ENCODE measurements around the gene FASN.
"Not testable (repeated sequence)": the region's sequence is repeated elsewhere in the genome, so short reads cannot be mapped to it uniquely, and the experiment has no call there.

Gene FASN

DNA sequence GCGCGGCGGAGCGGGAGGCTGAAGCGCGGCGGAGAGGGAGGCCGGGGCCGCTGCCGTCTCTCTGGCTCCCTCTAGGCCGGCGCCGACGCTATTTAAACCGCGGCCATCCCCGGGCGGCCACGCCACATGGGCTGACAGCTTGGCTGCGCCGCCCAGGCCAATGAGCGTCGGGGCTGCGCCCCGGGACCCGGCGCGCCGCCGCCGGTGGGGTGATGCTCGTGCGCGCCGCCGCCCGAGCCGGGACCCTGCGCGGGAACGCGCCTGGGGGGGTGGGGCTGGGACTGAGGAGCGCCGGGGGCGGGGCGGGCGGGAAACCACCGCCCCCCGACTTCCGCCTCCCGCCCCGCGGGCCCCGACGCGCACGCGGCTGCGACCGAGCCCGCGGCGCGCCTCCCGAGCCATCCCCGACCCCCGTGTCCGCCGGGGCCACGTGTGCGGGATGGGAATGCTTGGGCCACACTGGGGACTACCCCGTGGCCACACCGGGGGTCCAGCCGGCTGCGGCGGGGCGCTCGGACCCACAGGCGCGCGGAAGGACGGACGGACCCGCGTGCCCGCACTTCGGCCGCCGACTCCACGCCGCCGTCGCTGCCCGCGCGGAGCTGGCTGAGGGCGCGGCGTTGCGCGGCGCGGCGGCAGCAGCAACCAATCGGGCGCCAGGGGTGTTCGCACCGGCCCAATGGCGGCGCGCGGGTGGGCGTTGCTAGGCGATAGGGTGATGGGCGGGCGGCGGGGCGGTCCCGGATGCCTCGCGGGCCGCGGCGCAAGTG, at the start of gene FASN:
Gene FASN (minus strand): TSS at position 68 of the 770 bp plus-strand sequence. CDS start 1,791 bp downstream, outside the sequence.
- DNase-seq (ENCODE audit: low read depth in 1 of 2, low spot score in 1 of 2), result peak; percentile 99 to 100
- no peak for TF ChIP-seq JUND (IDR thresholded peaks at IDR 0.05; ENCODE audit: low read depth)
- in situ Hi-C loops (cut with HindIII; ENCODE audit: low pct_unique_long_range_greater_than_20kb, low sequenced_read_pairs), result no loop called here

DNA sequence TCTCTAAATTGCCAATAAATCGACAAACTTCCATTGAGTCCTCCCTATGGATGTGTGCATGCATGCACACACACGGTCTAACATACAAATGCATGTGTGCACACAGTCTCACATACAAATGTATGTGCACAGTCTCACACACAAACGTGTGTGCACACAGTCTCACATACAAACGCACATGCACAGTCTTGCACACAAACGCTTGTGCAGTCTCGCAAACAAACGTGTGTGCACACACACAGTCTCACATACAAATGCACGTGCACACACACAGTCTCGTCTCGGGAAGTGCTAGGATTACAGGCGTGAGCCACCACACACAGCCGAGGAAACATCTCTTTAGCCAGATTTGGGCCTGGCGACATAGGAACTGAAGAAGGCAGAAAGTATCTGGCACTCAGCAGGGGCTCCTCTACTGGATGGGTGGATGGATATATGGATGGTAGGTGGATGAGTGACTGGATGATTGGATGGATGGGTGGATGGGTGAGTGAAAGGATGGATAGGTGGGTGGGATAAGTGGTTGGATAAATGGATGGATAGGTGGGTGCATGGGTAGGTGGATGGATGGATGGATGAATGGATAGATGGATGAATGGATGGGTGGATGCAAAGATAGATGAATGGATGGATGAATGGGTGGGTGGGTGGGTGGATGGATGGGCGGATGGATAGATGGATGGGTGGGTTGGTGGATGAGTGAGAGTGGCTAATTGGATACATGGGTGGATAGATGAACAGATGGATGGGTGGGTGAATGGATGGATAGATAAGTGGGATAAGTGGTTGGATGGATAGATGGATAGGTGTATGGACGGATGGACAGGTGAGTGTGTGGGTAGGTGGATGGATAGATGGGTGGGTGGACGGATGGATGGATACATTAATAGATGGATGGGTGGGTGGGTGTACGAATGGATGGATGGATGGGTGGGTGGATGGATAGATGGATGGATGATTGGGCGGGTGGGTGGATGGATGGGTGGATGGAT, 48.9 kb upstream of the FASN start:
- no peak for DNase-seq (ENCODE audit: low read depth in 1 of 2, low spot score in 1 of 2)
- in situ Hi-C loops (cut with HindIII; ENCODE audit: low pct_unique_long_range_greater_than_20kb, low sequenced_read_pairs), result no loop called here
- no peak for TF ChIP-seq JUND (IDR thresholded peaks at IDR 0.05; ENCODE audit: low read depth)

DNA sequence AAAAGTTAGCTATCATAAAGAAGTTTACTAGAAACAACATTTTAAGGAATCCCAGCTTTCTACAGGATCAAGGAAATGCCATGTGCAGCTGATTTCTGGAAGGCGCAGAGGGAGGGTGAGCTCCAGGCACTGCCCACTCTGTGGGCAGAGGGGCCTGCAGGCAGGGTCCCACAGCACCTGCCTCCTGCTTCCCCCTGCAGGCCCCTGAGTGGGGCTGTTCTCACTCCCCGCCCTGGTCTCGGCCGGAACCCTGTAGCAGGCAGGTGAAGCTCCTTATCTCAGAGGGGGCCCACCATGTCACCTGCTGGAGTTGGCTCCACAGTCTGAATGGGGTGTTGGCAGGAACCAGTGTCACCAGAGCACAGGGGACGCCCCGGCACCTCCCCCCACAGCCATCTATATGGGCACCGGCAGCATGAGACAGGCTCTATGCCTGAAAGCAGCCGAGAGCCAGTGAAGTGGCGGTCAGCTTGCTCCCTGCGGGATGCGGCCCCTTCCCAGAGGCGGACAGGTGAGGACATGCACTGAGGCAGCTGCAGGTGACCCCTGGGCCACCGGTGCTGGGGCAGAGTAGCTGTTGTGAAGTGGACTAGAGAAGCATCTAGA, 47.6 kb upstream of the FASN start:
- no peak for DNase-seq (ENCODE audit: low read depth in 1 of 2, low spot score in 1 of 2)
- no peak for TF ChIP-seq JUND (IDR thresholded peaks at IDR 0.05; ENCODE audit: low read depth)
- in situ Hi-C loops (cut with HindIII; ENCODE audit: low pct_unique_long_range_greater_than_20kb, low sequenced_read_pairs), result no loop called here

DNA sequence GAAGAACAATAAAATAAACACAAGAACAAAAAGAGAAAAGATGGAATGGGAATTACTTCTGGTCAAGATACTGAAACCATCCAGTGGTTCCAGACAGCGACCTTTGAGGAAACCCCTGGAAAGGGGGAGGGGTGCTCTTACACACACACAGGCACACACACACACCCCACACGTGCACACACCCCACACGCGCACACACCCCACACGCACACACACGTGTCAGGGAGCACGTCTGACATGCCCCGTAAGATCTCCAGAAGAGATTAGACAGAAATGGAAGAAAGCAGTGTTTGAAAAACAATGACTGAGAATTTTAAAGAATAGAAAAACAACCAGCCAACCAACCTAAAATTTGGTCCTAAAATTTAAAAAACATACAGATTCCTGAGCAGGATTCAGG, 45.3 kb upstream of the FASN start:
- no peak for TF ChIP-seq JUND (IDR thresholded peaks at IDR 0.05; ENCODE audit: low read depth)
- in situ Hi-C loops (cut with HindIII; ENCODE audit: low pct_unique_long_range_greater_than_20kb, low sequenced_read_pairs), result no loop called here
- no peak for DNase-seq (ENCODE audit: low read depth in 1 of 2, low spot score in 1 of 2)

DNA sequence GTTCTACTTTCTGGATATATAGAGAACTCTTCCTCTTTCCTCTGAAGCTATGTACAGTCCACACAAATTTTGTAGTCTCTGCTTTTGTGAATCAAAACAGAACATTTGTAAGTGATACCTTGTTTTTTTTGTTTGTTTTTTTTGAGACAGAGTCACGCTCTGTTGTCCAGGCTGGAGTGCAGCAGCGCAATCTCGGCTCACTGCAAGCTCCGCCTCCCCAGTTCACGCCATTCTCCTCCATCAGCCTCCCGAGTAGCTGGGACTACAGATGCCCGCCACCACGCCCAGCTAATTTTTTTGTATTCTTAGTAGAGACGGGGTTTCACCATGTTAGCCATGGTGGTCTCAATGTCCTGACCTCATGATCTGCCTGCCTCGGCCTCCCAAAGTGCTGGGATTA, 41.9 kb upstream of the FASN start:
- in situ Hi-C loops (cut with HindIII; ENCODE audit: low pct_unique_long_range_greater_than_20kb, low sequenced_read_pairs); DNase-seq (ENCODE audit: low read depth in 1 of 2, low spot score in 1 of 2): not testable (repeated sequence)

DNA sequence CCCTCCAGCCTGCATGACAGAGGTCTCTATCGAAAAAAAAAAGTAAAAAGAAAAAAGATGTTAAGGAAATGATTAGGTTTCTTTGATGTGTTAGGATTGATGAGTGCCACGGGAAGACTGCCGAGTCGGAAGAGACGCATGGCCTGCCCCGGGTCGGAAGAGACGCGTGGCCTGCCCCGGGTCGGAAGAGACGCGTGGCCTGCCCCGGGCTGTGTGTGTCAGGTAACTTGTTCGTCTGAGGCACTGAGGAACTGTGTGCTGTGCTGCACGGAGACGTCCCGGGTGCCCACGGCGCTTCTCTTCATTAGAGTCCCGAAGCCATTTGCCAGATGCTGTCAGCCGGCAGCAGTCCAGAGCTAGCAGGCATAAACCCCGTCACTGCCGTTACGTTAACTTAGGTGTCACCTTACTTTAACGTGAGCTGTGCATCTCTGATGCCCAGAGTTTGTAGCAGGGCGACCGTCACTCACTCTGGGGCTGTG, 40.5 kb upstream of the FASN start:
- in situ Hi-C loops (cut with HindIII; ENCODE audit: low pct_unique_long_range_greater_than_20kb, low sequenced_read_pairs), result no loop called here

DNA sequence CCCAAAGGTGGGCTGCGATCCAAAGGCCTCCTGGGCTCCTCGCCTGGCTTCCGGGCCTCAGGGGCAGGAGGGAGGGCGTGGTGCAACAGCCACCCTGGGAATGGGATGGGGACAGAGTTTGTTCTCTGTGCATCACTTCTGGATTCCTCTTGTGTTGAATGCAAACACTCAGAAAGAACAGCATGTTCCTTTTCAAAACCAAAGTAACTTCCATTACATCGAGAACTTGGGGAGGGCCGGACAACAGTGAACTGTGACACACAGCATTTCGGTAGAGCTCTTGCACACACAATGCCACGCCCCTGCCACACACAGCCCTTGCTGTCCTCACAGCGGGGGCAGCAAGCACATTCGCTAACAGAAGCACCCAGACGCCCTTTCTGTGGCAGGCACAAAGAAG, 36.1 kb upstream of the FASN start:
- no peak for TF ChIP-seq JUND (IDR thresholded peaks at IDR 0.05; ENCODE audit: low read depth)
- DNase-seq (ENCODE audit: low read depth in 1 of 2, low spot score in 1 of 2), result peak in 1 of 2 experiments; percentile 34
- in situ Hi-C loops (cut with HindIII; ENCODE audit: low pct_unique_long_range_greater_than_20kb, low sequenced_read_pairs), result no loop called here

More for the DNA sequence above, 40.5 kb upstream of the FASN start:
- TF ChIP-seq JUND (IDR thresholded peaks at IDR 0.05; ENCODE audit: low read depth), result no peak
- no peak for DNase-seq (ENCODE audit: low read depth in 1 of 2, low spot score in 1 of 2)

DNA sequence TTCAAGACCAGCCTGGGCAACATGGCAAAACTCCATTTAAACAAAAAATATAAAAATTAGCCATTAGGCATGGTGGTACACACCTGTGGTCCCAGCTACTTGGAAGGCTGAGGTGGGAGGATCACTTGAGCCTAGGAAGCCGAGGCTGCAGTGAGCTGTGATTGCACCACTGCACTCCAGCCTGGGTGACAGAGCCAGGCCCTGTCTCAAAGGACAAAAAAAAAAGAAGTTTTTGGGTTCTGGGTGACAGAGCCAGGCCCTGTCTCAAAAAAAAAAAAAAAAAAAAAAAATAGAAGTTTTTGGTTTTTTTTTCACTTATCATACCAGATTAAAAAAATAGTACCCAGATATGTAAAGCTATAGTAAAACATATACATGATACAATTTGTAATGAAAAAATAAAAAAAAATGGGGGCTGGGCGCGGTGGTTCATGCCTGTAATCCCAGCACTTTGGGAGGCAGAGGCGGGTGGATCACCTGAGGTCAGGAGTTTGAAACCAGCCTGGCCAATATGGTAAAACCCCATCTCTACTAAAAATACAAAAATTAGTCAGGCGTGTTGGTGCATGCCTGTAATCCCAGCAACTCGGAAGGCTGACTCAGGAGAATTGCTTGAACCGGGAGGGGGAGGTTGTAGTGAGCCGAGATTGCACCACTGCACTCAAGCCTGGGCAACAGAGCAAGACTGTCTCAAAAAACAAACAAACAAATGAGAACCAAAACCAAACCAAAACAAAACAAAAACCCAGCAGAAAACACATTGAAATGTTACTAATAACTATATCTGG, 35.3 kb upstream of the FASN start:
- in situ Hi-C loops (cut with HindIII; ENCODE audit: low pct_unique_long_range_greater_than_20kb, low sequenced_read_pairs); DNase-seq (ENCODE audit: low read depth in 1 of 2, low spot score in 1 of 2): not testable (repeated sequence)

DNA sequence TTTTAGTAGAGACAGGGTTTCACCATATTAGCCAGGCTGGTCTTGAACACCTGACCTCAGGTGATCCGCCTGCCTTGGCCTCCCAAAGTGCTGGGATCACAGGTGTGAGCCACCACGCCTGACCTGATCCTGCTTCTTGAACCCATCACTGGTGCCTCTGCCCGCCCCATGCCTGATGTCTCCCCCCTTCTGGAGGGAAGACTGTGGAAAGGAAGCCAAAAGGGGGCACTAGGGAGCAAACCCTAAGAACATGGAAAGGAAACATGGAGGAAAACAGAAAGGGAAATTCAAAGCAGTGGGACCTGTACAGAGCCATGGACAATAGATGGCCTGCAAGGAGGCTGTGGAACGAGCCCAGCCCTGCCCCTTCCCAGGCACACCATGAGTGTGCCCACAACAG, 31.1 kb upstream of the FASN start:
- TF ChIP-seq JUND (IDR thresholded peaks at IDR 0.05; ENCODE audit: low read depth), result no peak
- in situ Hi-C loops (cut with HindIII; ENCODE audit: low pct_unique_long_range_greater_than_20kb, low sequenced_read_pairs), result no loop called here

DNA sequence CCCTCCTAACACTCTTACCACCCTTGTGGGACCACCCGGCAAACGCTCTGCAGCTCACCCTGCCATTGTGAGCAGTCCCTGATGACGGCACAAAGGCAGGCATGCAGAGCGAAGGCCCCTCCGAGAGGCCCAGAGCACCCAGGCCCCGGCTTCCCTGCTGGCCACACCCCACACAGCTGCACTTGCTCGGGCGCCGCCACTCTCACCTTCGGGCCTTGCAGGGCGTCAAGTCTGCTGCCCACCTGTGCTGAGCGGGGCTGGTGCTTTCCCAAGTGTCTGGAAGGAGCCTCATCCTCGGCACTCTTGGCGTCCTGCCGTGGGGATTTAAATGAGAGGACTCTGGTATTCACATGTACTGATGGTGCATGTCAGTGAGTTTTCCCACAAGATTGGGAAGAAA, 30.3 kb upstream of the FASN start:
- TF ChIP-seq JUND (IDR thresholded peaks at IDR 0.05; ENCODE audit: low read depth), result no peak
- in situ Hi-C loops (cut with HindIII; ENCODE audit: low pct_unique_long_range_greater_than_20kb, low sequenced_read_pairs), result no loop called here
- no peak for DNase-seq (ENCODE audit: low read depth in 1 of 2, low spot score in 1 of 2)

More for the DNA sequence above, 31.1 kb upstream of the FASN start:
- DNase-seq (ENCODE audit: low read depth in 1 of 2, low spot score in 1 of 2), result no peak

DNA sequence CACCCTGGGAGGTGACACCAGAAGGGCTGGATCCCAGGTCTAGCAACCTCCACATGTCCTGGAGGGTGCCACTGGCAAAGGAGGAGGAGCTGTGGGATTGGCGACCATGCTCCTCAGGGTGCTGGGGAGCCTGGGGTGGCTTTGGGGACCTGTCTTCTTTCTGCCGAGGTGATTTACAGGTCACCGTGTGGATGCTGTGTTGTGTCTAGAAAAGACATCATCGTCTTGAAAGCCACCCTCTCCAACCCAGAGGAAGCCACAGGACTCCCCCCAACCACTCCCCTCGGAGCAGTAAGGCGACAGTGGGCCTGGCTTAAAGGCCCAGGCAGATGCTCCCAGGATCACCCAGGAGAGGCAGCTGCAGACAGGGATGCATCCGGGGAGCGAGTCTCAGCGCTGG, 29.7 kb upstream of the FASN start:
- no peak for TF ChIP-seq JUND (IDR thresholded peaks at IDR 0.05; ENCODE audit: low read depth)
- DNase-seq (ENCODE audit: low read depth in 1 of 2, low spot score in 1 of 2), result no peak
- in situ Hi-C loops (cut with HindIII; ENCODE audit: low pct_unique_long_range_greater_than_20kb, low sequenced_read_pairs), result no loop called here

DNA sequence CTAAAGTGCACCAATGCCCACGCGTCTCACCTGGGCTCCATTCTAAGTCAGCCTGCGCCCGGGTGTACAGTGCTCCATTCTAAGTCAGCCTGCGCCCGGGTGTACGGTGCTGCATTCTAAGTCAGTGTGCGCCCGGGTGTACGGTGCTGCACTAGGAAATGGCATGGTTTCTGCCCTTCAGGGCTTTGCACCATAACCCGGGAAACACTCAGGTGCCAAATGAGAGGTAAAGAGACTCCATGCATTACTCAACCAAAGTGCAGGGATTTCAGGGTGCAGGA, 29.2 kb upstream of the FASN start:
- no peak for TF ChIP-seq JUND (IDR thresholded peaks at IDR 0.05; ENCODE audit: low read depth)
- DNase-seq (ENCODE audit: low read depth in 1 of 2, low spot score in 1 of 2), result no peak
- in situ Hi-C loops (cut with HindIII; ENCODE audit: low pct_unique_long_range_greater_than_20kb, low sequenced_read_pairs), result no loop called here

All from T47D (cell line).